NCI-H128 (cell line): Measurements from ENCODE around the gene FIBIN.

ENCODE experiments used
- DNase-seq: peaks from one replicate; lab custom pipeline; 2025; ENCODE audit not compliant: unreplicated experiment; lab: John Stamatoyannopoulos, UW

FIBIN gene

GRCh38 chr11:27020751-27021150 lies 26.8 kb downstream of the FIBIN start:
- DNase-seq, result no peak

GRCh38 chr11:27022659-27023251 lies 28.8 kb downstream of the FIBIN start:
- DNase-seq, result no peak

- no peak for DNase-seq
Measured at GRCh38 chr11:27024865-27025264, 31.0 kb downstream of the FIBIN start.

- no peak for DNase-seq
Measured at GRCh38 chr11:27025312-27025955, 31.5 kb downstream of the FIBIN start.

- DNase-seq, result no peak
Measured at GRCh38 chr11:27025957-27026733, 32.2 kb downstream of the FIBIN start.

- DNase-seq, result no peak
Measured at GRCh38 chr11:27028561-27028965, 34.7 kb downstream of the FIBIN start.

- no peak for DNase-seq
Measured at GRCh38 chr11:27029966-27030365, 36.1 kb downstream of the FIBIN start.

- no peak for DNase-seq
Measured at GRCh38 chr11:27031754-27032153, 37.8 kb downstream of the FIBIN start.

- no peak for DNase-seq
Measured at GRCh38 chr11:27039873-27040272, 46.0 kb downstream of the FIBIN start.

GRCh38 chr11:27040302-27041115 lies 46.6 kb downstream of the FIBIN start, which contains the start of gene BBOX1:
BBOX1 (plus strand) TSS chr11:27040815; CDS start chr11:27055431, 14,616 bp downstream.
- DNase-seq, result no peak

- DNase-seq, result no peak
Measured at GRCh38 chr11:27041141-27041899, 47.4 kb downstream of the FIBIN start.
